H9 (cell line): Measurements from ENCODE around the gene CCL26. TPM values are rescaled to one million over a fixed set of nuclear protein-coding genes. Genes with fewer than 3 reads are reported as not detected.

Experiments used
- DNase-seq: peaks from one replicate; pipeline ENCODE4 v3.0.0-alpha.2; 2017
- H2AFZ ChIP-seq: one replicate; pipeline ENCODE4 v1.6.1; 2013; ENCODE audit warnings: mild to moderate bottlenecking, low read length, control low read depth, moderate library complexity
- H2AK5ac ChIP-seq: 2 replicates; pipeline ENCODE4 v1.6.1; 2013; ENCODE audit warnings: low read length, control low read depth, mixed read lengths; ENCODE audit not compliant: insufficient read length
- H2BK120ac ChIP-seq: one replicate; pipeline ENCODE4 v1.6.1; 2013; ENCODE audit warnings: low read depth, mild to moderate bottlenecking, low read length, control low read depth, inconsistent platforms; ENCODE audit not compliant: poor library complexity, severe bottlenecking
- H2BK12ac ChIP-seq: 2 replicates; pipeline ENCODE4 v1.6.1; 2013; ENCODE audit warnings: low read length, control low read depth, mixed read lengths, low read depth; ENCODE audit not compliant: insufficient read length
- H2BK15ac ChIP-seq: 2 replicates; pipeline ENCODE4 v1.6.1; 2013; ENCODE audit warnings: low read depth, low read length, control low read depth
- H2BK20ac ChIP-seq: one replicate; pipeline ENCODE4 v1.6.1; 2013; ENCODE audit warnings: low read depth, mild to moderate bottlenecking, low read length, control low read depth, inconsistent platforms; ENCODE audit not compliant: poor library complexity, severe bottlenecking
- H2BK5ac ChIP-seq: 2 replicates; pipeline ENCODE4 v1.6.1; 2013; ENCODE audit warnings: low read length, control low read depth, mixed read lengths; ENCODE audit not compliant: insufficient read length
- H3K14ac ChIP-seq: 2 replicates; pipeline ENCODE4 v1.6.1; 2013; ENCODE audit warnings: low read length, control low read depth; ENCODE audit not compliant: insufficient read depth
- H3K18ac ChIP-seq: 2 replicates; pipeline ENCODE4 v1.6.1; 2013; ENCODE audit warnings: low read depth, mild to moderate bottlenecking, mixed read lengths, low read length, control low read depth; ENCODE audit not compliant: insufficient read length
- H3K23ac ChIP-seq: 2 replicates; pipeline ENCODE4 v1.6.1; 2013; ENCODE audit warnings: low read length, control low read depth, mixed read lengths, low read depth; ENCODE audit not compliant: insufficient read length
- H3K23me2 ChIP-seq: 2 replicates; pipeline ENCODE4 v1.6.1; 2013; ENCODE audit warnings: low read depth, mild to moderate bottlenecking, mixed read lengths, low read length, control low read depth; ENCODE audit not compliant: insufficient read length, poor library complexity, severe bottlenecking
- H3K27ac ChIP-seq: 2 replicates; pipeline ENCODE4 v1.5.1; 2013; ENCODE audit warnings: low read length, control low read depth, mixed read lengths, low read depth; ENCODE audit not compliant: insufficient read length
- H3K27me3 ChIP-seq: 2 replicates; pipeline ENCODE4 v1.6.1; 2013; ENCODE audit warnings: low read length, control low read depth, inconsistent platforms; ENCODE audit not compliant: insufficient read depth
- H3K4ac ChIP-seq: 2 replicates; pipeline ENCODE4 v1.6.1; 2013; ENCODE audit warnings: low read depth, mild to moderate bottlenecking, control low read depth, inconsistent platforms, low read length, moderate library complexity
- H3K4me1 ChIP-seq: 2 replicates; pipeline ENCODE4 v1.6.1; 2013; ENCODE audit warnings: low read length, control low read depth, inconsistent platforms; ENCODE audit not compliant: insufficient read depth
- H3K4me2 ChIP-seq: 2 replicates; pipeline ENCODE4 v1.6.1; 2013; ENCODE audit warnings: low read length, control low read depth, mixed read lengths; ENCODE audit not compliant: insufficient read length, insufficient read depth
- H3K56ac ChIP-seq: 2 replicates; pipeline ENCODE4 v1.6.1; 2013; ENCODE audit warnings: low read depth, mild to moderate bottlenecking, mixed read lengths, low read length, control low read depth; ENCODE audit not compliant: insufficient read length
- H3K79me1 ChIP-seq: 2 replicates; pipeline ENCODE4 v1.6.1; 2013; ENCODE audit warnings: low read depth, mild to moderate bottlenecking, moderate library complexity, low read length, control low read depth, inconsistent platforms; ENCODE audit not compliant: insufficient read depth, poor library complexity, severe bottlenecking
- H3K79me2 ChIP-seq: 2 replicates; pipeline ENCODE4 v1.6.1; 2013; ENCODE audit warnings: low read length, control low read depth, inconsistent platforms; ENCODE audit not compliant: insufficient read depth
- H3K9ac ChIP-seq: 2 replicates; pipeline ENCODE4 v1.6.1; 2013; ENCODE audit warnings: low read length, control low read depth, mixed read lengths; ENCODE audit not compliant: insufficient read length; ENCODE audit errors: extremely low read depth
- H3K9me3 ChIP-seq: one replicate; pipeline ENCODE4 v1.6.1; 2013; ENCODE audit warnings: low read depth, low read length, inconsistent platforms; ENCODE audit not compliant: control insufficient read depth
- H3T11ph ChIP-seq: one replicate; pipeline ENCODE4 v1.6.1; 2013; ENCODE audit warnings: mild to moderate bottlenecking, low read length, control low read depth, inconsistent platforms
- H4K20me1 ChIP-seq: one replicate; pipeline ENCODE4 v1.6.1; 2013; ENCODE audit not compliant: control insufficient read depth, insufficient read length, insufficient read depth
- H4K5ac ChIP-seq: 2 replicates; pipeline ENCODE4 v1.6.1; 2013; ENCODE audit warnings: low read depth, mild to moderate bottlenecking, mixed read lengths, low read length, control low read depth; ENCODE audit not compliant: insufficient read length
- H4K8ac ChIP-seq: replicated peaks from 2 replicates; pipeline ENCODE4 v1.6.1; 2013; ENCODE audit warnings: low read length, control low read depth, mixed read lengths, low read depth; ENCODE audit not compliant: insufficient read length
- H4K91ac ChIP-seq: 2 replicates; pipeline ENCODE4 v1.6.1; 2013; ENCODE audit warnings: low read depth, mild to moderate bottlenecking, moderate library complexity, mixed read lengths, low read length, control low read depth; ENCODE audit not compliant: insufficient read length
- H3K27ac Mint-ChIP-seq, 3 experiments: 2 replicates in 2 of 3; 3 replicates in 1 of 3; pipeline ENCODE4 v1.8.0; 2020 to 2021; ENCODE audit warnings: mixed read lengths in 3 of 3, mild to moderate bottlenecking in 1 of 3, moderate library complexity in 1 of 3
- H3K27me3 Mint-ChIP-seq: 2 replicates; pipeline ENCODE4 v1.8.0; 2021; ENCODE audit warnings: low read depth, mild to moderate bottlenecking, moderate library complexity, mixed read lengths
- H3K36me3 Mint-ChIP-seq, 3 experiments: 2 replicates in 2 of 3; 3 replicates in 1 of 3; pipeline ENCODE4 v1.8.0; 2020 to 2021; ENCODE audit warnings: low read depth in 3 of 3, mixed read lengths in 3 of 3; ENCODE audit not compliant: insufficient read depth in 1 of 3
- H3K4me1 Mint-ChIP-seq, 2 experiments: 2 replicates each; pipeline ENCODE4 v1.8.0; 2020; ENCODE audit warnings: mixed read lengths in 2 of 2
- H3K4me3 Mint-ChIP-seq, 2 experiments: 2 replicates in 1 of 2; 3 replicates in 1 of 2; pipeline ENCODE4 v1.8.0; 2020 to 2021; ENCODE audit warnings: mild to moderate bottlenecking in 2 of 2, mixed read lengths in 2 of 2, moderate library complexity in 1 of 2
- H3K9me3 Mint-ChIP-seq, 2 experiments: 2 replicates in 1 of 2; 3 replicates in 1 of 2; pipeline ENCODE4 v1.8.0; 2020; ENCODE audit warnings: mild to moderate bottlenecking in 2 of 2, mixed read lengths in 2 of 2, moderate library complexity in 1 of 2
- WGBS: extraction: QIAGEN DNeasy Blood & Tissue Kit; methylation state at CpG from one replicate; pipeline ENCODE4 v1.1.7; 2013; ENCODE audit warnings: missing lambda C conversion rate, low lambda C conversion rate, mixed read lengths; ENCODE audit not compliant: insufficient read length; ENCODE audit errors: extremely low coverage; 5-methylcytosine and 5-hydroxymethylcytosine counted together
- total RNA-seq: library from RNA; stranded (reverse); gene quantifications from 2 replicates; pipeline ENCODE4 v1.2.1, GENCODE V29; 2021
- TF ChIP-seq, protein P1 (sequence below): fragments of 200-600 bp; sonication (generic); conservative IDR thresholded peaks from 3 replicates; pipeline ENCODE4 v1.8.0; 2021; ENCODE audit warnings: antibody characterized with exemption, mild to moderate bottlenecking

Gene CCL26
- total RNA-seq, 1 experiment from 2014 or later = 9.3 TPM

GRCh38 chr7:75758491-75758890, 13.5 kb downstream of the CCL26 start:
- Mint-ChIP-seq H3K4me1 (peaks cover 5 to 9% of the 10 kb centered on the region in 2 experiments; a peak in 3 of 4 replicates), H3K36me3 (no peaks in the 10 kb centered on the region), H3K27ac (no peak overlapping the region), H3K9me3 (peaks cover 0 to 3% of the 10 kb centered on the region in 2 experiments; a peak in 1 of 5 replicates), H3K4me3 (no peak overlapping the region), H3K27me3 (no peaks in the 10 kb centered on the region; the same call in 1 of the 2 replicates)
- Histone ChIP-seq H3K4ac (no peak overlapping the region), H3K56ac (no peak overlapping the region), H4K5ac (no peak overlapping the region), H3K79me2 (no peaks in the 10 kb centered on the region), H3T11ph (no peak overlapping the region), H2BK5ac (no peak overlapping the region), H3K4me2 (no peak overlapping the region), H3K27ac (no peak overlapping the region), H4K91ac (no peak overlapping the region), H3K14ac (no peak overlapping the region), H2AK5ac (no peak overlapping the region), H3K9ac (no peak overlapping the region), H2BK20ac (no peak overlapping the region), H2BK15ac (no peak overlapping the region), H3K79me1 (no peaks in the 10 kb centered on the region), H3K9me3 (no peaks in the 10 kb centered on the region), H3K23ac (no peak overlapping the region), H2BK12ac (no peak overlapping the region), H3K27me3 (no peaks in the 10 kb centered on the region), H2BK120ac (no peak overlapping the region), H3K4me1 (no peaks in the 10 kb centered on the region), H3K18ac (no peak overlapping the region), H3K23me2 (no peaks in the 10 kb centered on the region), H4K8ac (no peak overlapping the region), H4K20me1 (no peaks in the 10 kb centered on the region), H2AFZ (no peak overlapping the region)
- no CpG with 5 or more reads among the region's 2 CpGs for whole genome bisulfite sequencing
- TF ChIP-seq, protein P1, sequence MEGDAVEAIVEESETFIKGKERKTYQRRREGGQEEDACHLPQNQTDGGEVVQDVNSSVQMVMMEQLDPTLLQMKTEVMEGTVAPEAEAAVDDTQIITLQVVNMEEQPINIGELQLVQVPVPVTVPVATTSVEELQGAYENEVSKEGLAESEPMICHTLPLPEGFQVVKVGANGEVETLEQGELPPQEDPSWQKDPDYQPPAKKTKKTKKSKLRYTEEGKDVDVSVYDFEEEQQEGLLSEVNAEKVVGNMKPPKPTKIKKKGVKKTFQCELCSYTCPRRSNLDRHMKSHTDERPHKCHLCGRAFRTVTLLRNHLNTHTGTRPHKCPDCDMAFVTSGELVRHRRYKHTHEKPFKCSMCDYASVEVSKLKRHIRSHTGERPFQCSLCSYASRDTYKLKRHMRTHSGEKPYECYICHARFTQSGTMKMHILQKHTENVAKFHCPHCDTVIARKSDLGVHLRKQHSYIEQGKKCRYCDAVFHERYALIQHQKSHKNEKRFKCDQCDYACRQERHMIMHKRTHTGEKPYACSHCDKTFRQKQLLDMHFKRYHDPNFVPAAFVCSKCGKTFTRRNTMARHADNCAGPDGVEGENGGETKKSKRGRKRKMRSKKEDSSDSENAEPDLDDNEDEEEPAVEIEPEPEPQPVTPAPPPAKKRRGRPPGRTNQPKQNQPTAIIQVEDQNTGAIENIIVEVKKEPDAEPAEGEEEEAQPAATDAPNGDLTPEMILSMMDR = no peak
- no peak for DNase-seq
